ELF-1 (cell line): ENCODE data around the gene TGFA.

Experiments
- DNase-seq: peaks from one replicate; pipeline ENCODE4 v3.0.0-alpha.2; 2016; ENCODE audit warnings: low read depth, low spot score

The TGFA gene

GRCh38 chr2:70463997-70464396 lies 89.6 kb downstream of the TGFA start:
- DNase-seq = no peak

GRCh38 chr2:70463581-70463980 lies 90.0 kb downstream of the TGFA start:
- DNase-seq = no peak

DNA sequence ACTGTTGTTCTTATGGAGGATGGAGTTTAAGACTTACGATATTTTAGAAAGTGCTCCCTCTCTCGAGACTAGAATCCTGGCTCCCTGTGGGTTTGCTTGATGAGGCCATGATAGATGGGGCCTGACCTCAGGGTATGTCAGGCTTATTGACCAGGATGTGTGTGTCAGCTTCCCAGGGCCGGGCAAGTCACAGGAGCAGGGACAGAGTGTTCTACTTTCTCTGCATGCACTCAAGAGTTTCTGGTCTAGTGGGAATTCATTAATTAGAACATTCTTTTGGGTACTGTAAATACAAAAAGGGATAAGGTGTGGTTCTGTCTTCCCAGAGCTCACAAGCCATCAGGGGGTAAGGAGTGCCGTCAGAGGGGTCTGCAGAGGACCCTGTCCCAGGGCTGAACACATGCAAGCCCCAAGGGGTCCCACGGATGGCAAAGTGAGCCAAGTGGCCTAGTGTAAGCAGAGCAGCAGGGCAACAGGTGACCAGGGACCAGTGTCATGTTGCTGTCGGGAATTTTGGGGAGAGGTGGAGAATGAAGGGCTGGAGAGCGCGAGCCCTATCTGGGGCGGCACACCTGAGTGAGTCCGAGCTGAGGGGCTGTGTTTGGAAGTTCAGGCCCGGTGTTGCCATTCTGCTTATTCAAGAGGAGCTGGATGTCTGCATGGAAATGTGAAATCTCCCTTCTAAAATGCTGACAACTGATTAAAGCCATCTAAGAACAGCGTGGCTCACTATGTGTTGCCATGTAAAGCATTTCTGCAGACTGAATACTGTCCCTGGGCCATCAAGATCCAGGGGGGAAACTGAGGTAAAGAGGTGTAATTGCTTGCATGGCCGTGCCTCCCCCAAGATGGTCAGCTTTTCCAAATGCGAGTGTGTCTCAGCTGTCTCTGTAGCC lies 91.4 kb downstream of the TGFA start:
- DNase-seq = peak; percentile 62

DNA sequence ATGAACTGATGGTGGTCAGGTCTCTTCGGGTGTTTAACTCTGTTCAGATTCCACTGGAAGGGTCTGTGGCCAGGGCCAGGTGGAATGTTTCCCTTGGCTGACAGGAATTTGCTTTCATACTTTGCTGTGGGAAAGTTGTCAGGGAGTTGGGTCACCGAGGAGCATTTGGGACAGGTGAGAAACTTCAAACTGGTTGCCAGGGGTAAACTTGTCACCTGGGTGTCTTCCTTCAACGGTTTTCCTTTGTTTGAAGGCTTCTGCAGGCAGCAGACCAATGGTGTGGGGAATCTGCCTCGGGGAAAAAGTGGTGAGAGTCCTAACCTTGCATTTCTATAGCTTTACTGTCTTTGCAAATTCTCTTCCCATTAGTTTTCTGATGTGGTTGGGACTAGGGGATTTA lies 92.2 kb downstream of the TGFA start:
- peak; percentile 75 for DNase-seq

- DNase-seq = no peak
These were observed 93.3 kb downstream of the TGFA start for GRCh38 chr2:70460333-70460732.

DNA sequence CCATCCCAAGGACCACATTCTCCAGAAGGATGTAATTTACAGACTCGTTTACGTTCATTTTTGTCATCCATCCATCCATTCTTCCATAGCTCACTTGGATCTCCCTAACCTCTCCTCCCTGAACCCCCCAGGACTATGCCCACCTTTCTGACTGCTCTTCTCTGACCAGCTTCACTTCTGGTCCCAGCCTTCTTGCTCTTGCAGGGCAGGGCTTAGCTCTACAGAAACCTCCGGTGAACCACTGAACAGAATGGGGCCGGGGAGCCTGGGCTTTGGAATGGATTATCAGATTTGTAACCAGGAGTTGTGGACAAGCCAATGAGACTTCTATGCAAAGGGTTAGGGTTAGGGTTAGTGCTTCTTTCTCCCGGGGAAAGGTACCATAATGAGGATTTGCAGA lies 95.0 kb downstream of the TGFA start:
- DNase-seq = no peak

- DNase-seq = no peak
These were observed 96.8 kb downstream of the TGFA start for GRCh38 chr2:70456585-70457495.

- DNase-seq = no peak
These were observed 98.6 kb downstream of the TGFA start for GRCh38 chr2:70454936-70455544.

GRCh38 chr2:70450641-70451250 lies 102.9 kb downstream of the TGFA start:
- no peak for DNase-seq

- no peak for DNase-seq
These were observed 105.6 kb downstream of the TGFA start for GRCh38 chr2:70448041-70448440.

- no peak for DNase-seq
These were observed 109.9 kb downstream of the TGFA start for GRCh38 chr2:70443726-70444125.

- DNase-seq = no peak
These were observed 110.6 kb downstream of the TGFA start for GRCh38 chr2:70443078-70443465.

DNA sequence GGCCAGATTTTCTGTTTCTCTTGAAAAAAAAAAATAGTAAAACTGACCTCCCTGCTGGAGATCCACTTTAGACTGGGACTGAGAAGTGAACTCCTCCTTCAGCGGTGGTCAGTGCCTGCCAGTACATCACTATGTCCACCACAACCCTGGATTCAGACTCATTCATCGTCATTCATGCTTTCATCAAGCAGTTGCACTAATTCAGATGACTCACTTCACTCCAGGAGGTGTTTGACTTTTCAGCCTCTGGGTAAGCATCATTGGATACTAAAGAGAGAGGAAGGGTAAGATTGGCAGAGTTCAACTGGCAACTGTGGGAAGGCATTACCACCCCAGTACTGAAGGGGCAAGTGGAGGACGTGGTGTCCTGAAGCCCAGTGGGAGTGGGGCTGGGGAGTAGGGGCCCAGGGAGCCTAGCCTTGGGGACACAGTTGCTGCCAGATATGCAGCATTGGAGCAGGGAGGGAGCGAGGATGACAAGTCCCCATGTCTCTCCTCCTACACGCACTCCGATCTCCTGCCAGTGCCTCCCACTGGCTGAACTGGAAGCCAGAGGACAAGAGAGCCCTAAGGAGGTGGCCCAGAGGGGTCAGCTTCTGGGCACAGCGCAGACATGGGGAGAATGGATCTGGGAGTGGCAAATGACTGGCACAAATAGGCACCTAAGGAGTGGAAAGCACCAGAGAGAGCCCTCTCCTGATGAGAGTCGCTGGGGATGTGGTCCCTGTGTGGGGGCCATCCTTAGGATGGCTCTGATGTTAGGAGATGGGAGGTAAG lies 111.1 kb downstream of the TGFA start:
- no peak for DNase-seq

DNA sequence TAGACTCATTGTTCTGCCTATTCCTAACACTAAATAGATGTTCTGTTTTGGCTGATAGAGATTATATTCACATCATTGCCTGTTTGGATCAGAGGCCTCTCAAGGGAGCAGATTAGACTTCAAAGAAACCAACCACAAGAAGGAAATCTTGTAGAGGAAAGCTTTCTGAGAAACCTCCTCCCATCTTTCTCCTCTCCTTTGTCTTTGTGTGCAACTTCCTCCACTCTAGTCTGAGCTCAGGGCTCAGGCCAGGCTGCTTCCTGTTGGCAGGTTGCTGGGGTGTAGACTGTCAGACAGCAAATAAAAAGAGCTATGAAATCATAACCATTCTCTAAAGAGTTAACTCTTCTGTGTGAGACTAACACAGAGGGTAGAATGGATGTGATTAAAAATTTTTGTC lies 113.0 kb downstream of the TGFA start:
- no peak for DNase-seq

GRCh38 chr2:70435138-70435537 lies 118.5 kb downstream of the TGFA start:
- DNase-seq = no peak

- DNase-seq = no peak
These were observed 120.3 kb downstream of the TGFA start for GRCh38 chr2:70433315-70433714.

GRCh38 chr2:70431716-70432347 lies 121.8 kb downstream of the TGFA start:
- no peak for DNase-seq

- no peak for DNase-seq
These were observed 127.3 kb downstream of the TGFA start for GRCh38 chr2:70426341-70426740.

DNA sequence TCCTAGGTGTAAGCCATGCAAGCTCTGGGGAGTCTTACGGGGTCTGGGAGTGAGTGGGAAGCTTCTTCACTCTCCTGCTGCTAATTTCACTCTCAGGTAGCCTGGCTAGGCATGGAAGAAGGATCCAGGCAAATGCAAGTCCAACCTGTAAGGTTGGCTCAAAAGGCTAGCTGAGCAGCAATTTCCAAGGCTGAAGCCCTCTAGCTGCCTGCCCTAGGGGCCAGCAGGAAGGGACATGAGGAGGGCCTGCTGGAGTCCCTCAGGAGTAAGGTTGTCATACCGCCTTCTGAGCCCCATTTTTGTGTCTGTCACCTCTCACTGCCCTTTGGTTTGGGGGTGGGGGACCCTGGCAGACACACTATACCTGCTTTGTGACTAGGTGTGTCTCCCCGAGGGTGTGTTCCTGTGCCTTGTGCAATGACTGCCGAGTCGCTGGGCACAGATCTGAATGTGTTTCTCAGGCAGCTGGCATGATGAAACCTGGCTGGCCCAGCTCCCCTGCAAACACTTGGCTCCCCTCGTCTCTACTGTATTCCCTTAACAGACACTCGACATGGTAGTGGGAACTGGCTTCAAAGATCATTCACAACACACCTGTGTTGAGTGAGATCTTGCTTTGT lies 127.8 kb downstream of the TGFA start:
- no peak for DNase-seq

DNA sequence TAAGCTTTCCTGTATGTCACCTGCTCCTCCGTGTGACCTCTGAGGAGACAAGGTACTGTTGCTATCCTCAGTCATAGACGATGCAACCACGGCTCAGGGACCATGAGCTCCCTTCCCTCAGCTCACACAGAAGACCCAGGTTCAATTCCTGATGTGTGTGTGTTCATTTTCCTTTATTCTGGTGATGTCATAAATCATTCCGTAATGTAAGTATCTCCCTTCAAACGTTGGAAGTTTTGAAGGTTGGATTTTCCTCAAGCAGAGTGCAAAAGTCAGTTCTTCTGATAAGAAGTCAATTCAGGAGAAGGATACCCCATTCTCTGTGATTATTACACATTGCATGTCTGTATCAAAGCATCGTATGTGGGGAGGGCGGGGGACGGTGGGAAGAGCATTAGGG lies 132.9 kb downstream of the TGFA start:
- DNase-seq = no peak
